GM23338 (cell line): Measurements from ENCODE around the gene TTLL5.

Experiments used
- CREB1 ChIP-seq: fragments of 250-450 bp; sonication (Bioruptor Pico); IDR thresholded peaks from 2 replicates; pipeline ENCODE4 v1.5.0; 2020; ENCODE audit warnings: low read depth, mild to moderate bottlenecking, moderate library complexity
- EZH2 ChIP-seq: fragments of 200-600 bp; sonication (generic); IDR thresholded peaks from one replicate; pipeline ENCODE4 v1.8.0; 2017; ENCODE audit warnings: antibody characterized with exemption, mild to moderate bottlenecking, low read depth; ENCODE audit not compliant: unreplicated experiment
- POLR2AphosphoS5 ChIP-seq: IDR thresholded peaks from 2 replicates; pipeline ENCODE4 v1.6.1; 2016; ENCODE audit warnings: antibody characterized with exemption, low read depth
- STAT1 ChIP-seq: IDR thresholded peaks from one replicate; pipeline ENCODE4 v1.6.1; 2016; ENCODE audit warnings: antibody characterized with exemption; ENCODE audit not compliant: unreplicated experiment
- TF ChIP-seq, protein P1 (sequence below), 2 experiments: fragments of 200-600 bp in 1 of 2; sonication (generic) in 1 of 2; conservative IDR thresholded peaks; 2 replicates each; pipeline versions ENCODE4 v1.5.1 to v1.6.1; 2016 to 2017; ENCODE audit warnings: antibody characterized with exemption in 2 of 2, low read depth in 2 of 2, mild to moderate bottlenecking in 2 of 2, moderate library complexity in 1 of 2

DNA sequence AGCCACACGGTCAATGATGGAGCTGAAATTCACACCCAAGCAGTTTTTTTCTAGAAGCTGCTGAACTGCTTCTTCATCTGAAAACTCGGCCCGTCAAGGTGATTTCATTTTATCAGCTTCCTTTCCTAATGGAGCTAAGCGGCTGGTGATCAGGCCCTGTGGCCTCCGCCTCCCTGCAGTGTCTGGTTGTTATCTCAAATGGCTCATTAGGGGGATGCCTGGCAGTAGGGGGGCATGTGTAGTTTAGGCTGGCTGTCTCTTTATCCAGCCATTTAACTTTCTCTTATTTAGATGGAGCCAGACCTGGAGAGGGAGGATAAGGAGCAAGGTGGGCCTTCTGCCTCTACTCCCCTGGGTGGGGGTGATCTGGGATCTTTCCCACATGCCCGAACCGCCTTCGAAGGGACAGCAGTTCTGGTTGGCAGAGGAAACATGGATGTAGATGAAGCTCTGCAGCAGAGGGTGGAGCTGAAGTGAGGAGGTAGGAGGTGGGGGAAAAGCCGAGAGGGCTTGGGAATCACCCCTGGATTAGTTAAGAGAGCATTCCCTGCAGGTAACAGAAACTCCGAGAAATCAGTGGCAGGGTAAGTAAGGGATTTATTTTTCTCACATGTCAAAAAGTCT lies 256.4 kb downstream of the TTLL5 start:
- TF ChIP-seq, protein P1, sequence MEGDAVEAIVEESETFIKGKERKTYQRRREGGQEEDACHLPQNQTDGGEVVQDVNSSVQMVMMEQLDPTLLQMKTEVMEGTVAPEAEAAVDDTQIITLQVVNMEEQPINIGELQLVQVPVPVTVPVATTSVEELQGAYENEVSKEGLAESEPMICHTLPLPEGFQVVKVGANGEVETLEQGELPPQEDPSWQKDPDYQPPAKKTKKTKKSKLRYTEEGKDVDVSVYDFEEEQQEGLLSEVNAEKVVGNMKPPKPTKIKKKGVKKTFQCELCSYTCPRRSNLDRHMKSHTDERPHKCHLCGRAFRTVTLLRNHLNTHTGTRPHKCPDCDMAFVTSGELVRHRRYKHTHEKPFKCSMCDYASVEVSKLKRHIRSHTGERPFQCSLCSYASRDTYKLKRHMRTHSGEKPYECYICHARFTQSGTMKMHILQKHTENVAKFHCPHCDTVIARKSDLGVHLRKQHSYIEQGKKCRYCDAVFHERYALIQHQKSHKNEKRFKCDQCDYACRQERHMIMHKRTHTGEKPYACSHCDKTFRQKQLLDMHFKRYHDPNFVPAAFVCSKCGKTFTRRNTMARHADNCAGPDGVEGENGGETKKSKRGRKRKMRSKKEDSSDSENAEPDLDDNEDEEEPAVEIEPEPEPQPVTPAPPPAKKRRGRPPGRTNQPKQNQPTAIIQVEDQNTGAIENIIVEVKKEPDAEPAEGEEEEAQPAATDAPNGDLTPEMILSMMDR (conservative IDR thresholded peaks at IDR 0.05; ENCODE audit: low read depth in 2 of 2), result no peak
- TF ChIP-seq CREB1 (CRISPR knock-in tag) (no peak), EZH2 (no peak), STAT1 (no peak), POLR2AphosphoS5 (no peak)
